Measurements from ENCODE around the gene E2F4. TPM values are rescaled to one million over a fixed set of nuclear protein-coding genes. Genes with fewer than 3 reads are reported as not detected.

The E2F4 gene
- total and polyA plus RNA-seq, 2 of the 8 experiments (the other 6 are each of a cell fraction or from before 2014, with no cell fraction given), result 79.9 to 157 TPM

- peak; percentile 98 for TF ChIP-seq ATF3 (IDR thresholded peaks at IDR 0.05; ENCODE audit: insufficient read depth, low read depth, low read length)
- TF ChIP-seq POLR2A (IDR thresholded peaks at IDR 0.05; ENCODE audit: control extremely low read depth in 1 of 2, low read depth in 2 of 2, low read length in 2 of 2), result peak; percentile 66 to 94
- TF ChIP-seq TCF12 (IDR thresholded peaks at IDR 0.05; ENCODE audit: low read depth, low read length), result no peak
- no peak for TF ChIP-seq CTBP2 (IDR thresholded peaks at IDR 0.05; ENCODE audit: borderline replicate concordance, insufficient read depth, insufficient read length, low read length)
- TF ChIP-seq SIX5 (IDR thresholded peaks at IDR 0.05; ENCODE audit: low read depth, low read length), result peak; percentile 89
- no peak for TF ChIP-seq CHD1 (IDR thresholded peaks at IDR 0.05; ENCODE audit: low read depth, low read length)
- TF ChIP-seq SIN3A (conservative IDR thresholded peaks at IDR 0.05 in 1 of 2, IDR thresholded peaks at IDR 0.05 in 1 of 2; ENCODE audit: low read depth in 1 of 2, low read length in 2 of 2), result peak; percentile 95 to 98
- no peak for TF ChIP-seq JUN (IDR thresholded peaks at IDR 0.05; ENCODE audit: low read depth, low read length)
- TF ChIP-seq CBX8 (IDR thresholded peaks at IDR 0.05; ENCODE audit: borderline replicate concordance, low read depth, low read length), result no peak
- TF ChIP-seq KDM5A (IDR thresholded peaks at IDR 0.05; ENCODE audit: low read length), result peak; percentile 98
- TF ChIP-seq HDAC6 (IDR thresholded peaks at IDR 0.05; ENCODE audit: low read depth, low read length), result no peak
- TF ChIP-seq GTF2F1 (IDR thresholded peaks at IDR 0.05; ENCODE audit: borderline replicate concordance, low read depth, low read length), result no peak; the same call in 1 of the 2 replicates
- TF ChIP-seq CEBPB (IDR thresholded peaks at IDR 0.05; ENCODE audit: low read depth, low read length), result no peak
- no peak for TF ChIP-seq RXRA (IDR thresholded peaks at IDR 0.05; ENCODE audit: insufficient read depth, low read depth, low read length)
- peak; percentile 100 for TF ChIP-seq KDM4A (IDR thresholded peaks at IDR 0.05; ENCODE audit: low read depth, low read length, severe bottlenecking)
- TF ChIP-seq TAF1 (IDR thresholded peaks at IDR 0.05; ENCODE audit: low read depth, low read length), result peak; percentile 93
- TF ChIP-seq NANOG (IDR thresholded peaks at IDR 0.05; ENCODE audit: insufficient read depth, low read depth, low read length, poor library complexity, severe bottlenecking), result no peak
- TF ChIP-seq TEAD4 (IDR thresholded peaks at IDR 0.05; ENCODE audit: low read depth, low read length), result no peak
- TF ChIP-seq GABPA (IDR thresholded peaks at IDR 0.05; ENCODE audit: borderline replicate concordance, insufficient read depth, low read length), result peak; percentile 99
- TF ChIP-seq, protein P1, sequence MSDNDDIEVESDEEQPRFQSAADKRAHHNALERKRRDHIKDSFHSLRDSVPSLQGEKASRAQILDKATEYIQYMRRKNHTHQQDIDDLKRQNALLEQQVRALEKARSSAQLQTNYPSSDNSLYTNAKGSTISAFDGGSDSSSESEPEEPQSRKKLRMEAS (IDR thresholded peaks at IDR 0.05), result peak; percentile 69
- peak; percentile 82 for TF ChIP-seq SAP30 (IDR thresholded peaks at IDR 0.05; ENCODE audit: insufficient read depth, insufficient replicate concordance, low read length)
- TF ChIP-seq JUND (IDR thresholded peaks at IDR 0.05; ENCODE audit: low read length), result no peak
- TF ChIP-seq RFX5 (IDR thresholded peaks at IDR 0.05; ENCODE audit: borderline replicate concordance, low read depth, low read length), result no peak
- TF ChIP-seq SRF (IDR thresholded peaks at IDR 0.05; ENCODE audit: low read depth, low read length), result peak; percentile 95
Observed at GRCh38 chr16:67226804-67227566, 35.0 kb downstream of the E2F4 start, which contains the start of gene TMEM208 (continued).
